HepG2 (cell line): ENCODE measurements around the gene GMEB2. TPM values are rescaled to one million over a fixed set of nuclear protein-coding genes. Genes with fewer than 3 reads are reported as not detected.
A peak's percentile ranks its signal among the peaks of the same experiment; 100 is the strongest.

ENCODE experiments used
- ARHGAP35 ChIP-seq: sonication (generic); formaldehyde crosslinking; IDR thresholded peaks from 2 replicates; pipeline ENCODE4 v1.9.0; 2022; ENCODE audit warnings: mild to moderate bottlenecking, inconsistent platforms, moderate library complexity, missing genetic modification reagents, borderline replicate concordance
- HIVEP1 ChIP-seq: sonication (generic); formaldehyde crosslinking; IDR thresholded peaks from 2 replicates; pipeline ENCODE4 v1.4.0; 2020; ENCODE audit warnings: mild to moderate bottlenecking, missing genetic modification reagents
- LRRFIP1 ChIP-seq: sonication (generic); formaldehyde crosslinking; conservative IDR thresholded peaks from 2 replicates; pipeline ENCODE4 v1.4.0; 2020; ENCODE audit warnings: missing genetic modification reagents
- NCOR1 ChIP-seq: fragments of 200-600 bp; sonication (generic); IDR thresholded peaks from 2 replicates; pipeline ENCODE4 v1.7.0; 2017; ENCODE audit warnings: antibody characterized with exemption, low read length, borderline replicate concordance
- NFE2 ChIP-seq: sonication (generic); formaldehyde crosslinking; IDR thresholded peaks from 2 replicates; pipeline ENCODE4 v1.4.0; 2020; ENCODE audit warnings: missing genetic modification reagents
- SIN3B ChIP-seq: fragments of 150-350 bp; IDR thresholded peaks from 2 replicates; pipeline ENCODE4 v1.6.1; 2014; ENCODE audit warnings: low read length
- SPEN ChIP-seq: sonication (generic); formaldehyde crosslinking; IDR thresholded peaks from 2 replicates; pipeline ENCODE4 v1.5.1; 2020; ENCODE audit warnings: low read depth, mild to moderate bottlenecking, missing genetic modification reagents
- TOPORS ChIP-seq: sonication (generic); formaldehyde crosslinking; IDR thresholded peaks from 2 replicates; pipeline ENCODE4 v1.8.0; 2023; ENCODE audit warnings: mild to moderate bottlenecking, missing genetic modification reagents
- ZNF296 ChIP-seq: sonication (generic); formaldehyde crosslinking; conservative IDR thresholded peaks from 2 replicates; pipeline ENCODE4 v1.5.0; 2020; ENCODE audit warnings: mild to moderate bottlenecking, missing genetic modification reagents
- ZNF331 ChIP-seq: sonication (generic); formaldehyde crosslinking; IDR thresholded peaks from 2 replicates; pipeline ENCODE4 v1.4.0; 2020; ENCODE audit warnings: missing genetic modification reagents
- ZNF441 ChIP-seq: sonication (generic); formaldehyde crosslinking; IDR thresholded peaks from 2 replicates; pipeline ENCODE4 v1.7.0; 2021; ENCODE audit warnings: missing genetic modification reagents, borderline replicate concordance
- ZNF484 ChIP-seq: sonication (generic); formaldehyde crosslinking; IDR thresholded peaks from 2 replicates; pipeline ENCODE4 v1.5.1; 2020; ENCODE audit warnings: mild to moderate bottlenecking, low read depth, missing genetic modification reagents, borderline replicate concordance
- polyA plus RNA-seq, 8 experiments: library from polyadenylated mRNA; depleted of rRNA in 3 of 8; stranded (reverse) in 7 of 8; unstranded in 1 of 8; fragments of >200 nt; fragmentation: Illumina TruSeq in 4 of 8; extraction: Trizol in 4 of 8; gene quantifications; 2 replicates each; pipeline versions ENCODE4 v1.2.1 to v1.2.3, GENCODE V29; 2011 to 2016; ENCODE audit warnings: low read depth in 4 of 8, missing spikeins in 1 of 8, mixed read lengths in 1 of 8; ENCODE audit not compliant: insufficient read depth in 1 of 8
- total RNA-seq, 5 experiments: library from RNA; depleted of rRNA; stranded (reverse); fragments of >200 nt; fragmentation: Illumina TruSeq; extraction: Trizol; gene quantifications; 2 replicates each; pipeline ENCODE4 v1.2.3, GENCODE V29; 2016; ENCODE audit warnings: low read depth in 1 of 5
- TF ChIP-seq, protein P1 (sequence below), 2 experiments: fragments of 450-650 bp in 1 of 2; sonication (generic) in 1 of 2; formaldehyde crosslinking in 1 of 2; IDR thresholded peaks; 2 replicates each; pipeline versions ENCODE4 v1.6.1 to v1.8.0; 2016 to 2022; ENCODE audit warnings: antibody characterized with exemption in 1 of 2, mild to moderate bottlenecking in 1 of 2, missing genetic modification reagents in 1 of 2
- TF ChIP-seq, protein P2 (sequence below): sonication (generic); formaldehyde crosslinking; IDR thresholded peaks from 2 replicates; pipeline ENCODE4 v1.5.1; 2020; ENCODE audit warnings: mild to moderate bottlenecking, moderate library complexity, missing genetic modification reagents

Gene GMEB2
- total and polyA plus RNA-seq, 2 of the 13 experiments (the other 11 are each of a cell fraction or from before 2014, with no cell fraction given): 10.6 to 12.4 TPM

- TF ChIP-seq ARHGAP35 (CRISPR knock-in tag): peak; percentile 89
- TF ChIP-seq, protein P1, sequence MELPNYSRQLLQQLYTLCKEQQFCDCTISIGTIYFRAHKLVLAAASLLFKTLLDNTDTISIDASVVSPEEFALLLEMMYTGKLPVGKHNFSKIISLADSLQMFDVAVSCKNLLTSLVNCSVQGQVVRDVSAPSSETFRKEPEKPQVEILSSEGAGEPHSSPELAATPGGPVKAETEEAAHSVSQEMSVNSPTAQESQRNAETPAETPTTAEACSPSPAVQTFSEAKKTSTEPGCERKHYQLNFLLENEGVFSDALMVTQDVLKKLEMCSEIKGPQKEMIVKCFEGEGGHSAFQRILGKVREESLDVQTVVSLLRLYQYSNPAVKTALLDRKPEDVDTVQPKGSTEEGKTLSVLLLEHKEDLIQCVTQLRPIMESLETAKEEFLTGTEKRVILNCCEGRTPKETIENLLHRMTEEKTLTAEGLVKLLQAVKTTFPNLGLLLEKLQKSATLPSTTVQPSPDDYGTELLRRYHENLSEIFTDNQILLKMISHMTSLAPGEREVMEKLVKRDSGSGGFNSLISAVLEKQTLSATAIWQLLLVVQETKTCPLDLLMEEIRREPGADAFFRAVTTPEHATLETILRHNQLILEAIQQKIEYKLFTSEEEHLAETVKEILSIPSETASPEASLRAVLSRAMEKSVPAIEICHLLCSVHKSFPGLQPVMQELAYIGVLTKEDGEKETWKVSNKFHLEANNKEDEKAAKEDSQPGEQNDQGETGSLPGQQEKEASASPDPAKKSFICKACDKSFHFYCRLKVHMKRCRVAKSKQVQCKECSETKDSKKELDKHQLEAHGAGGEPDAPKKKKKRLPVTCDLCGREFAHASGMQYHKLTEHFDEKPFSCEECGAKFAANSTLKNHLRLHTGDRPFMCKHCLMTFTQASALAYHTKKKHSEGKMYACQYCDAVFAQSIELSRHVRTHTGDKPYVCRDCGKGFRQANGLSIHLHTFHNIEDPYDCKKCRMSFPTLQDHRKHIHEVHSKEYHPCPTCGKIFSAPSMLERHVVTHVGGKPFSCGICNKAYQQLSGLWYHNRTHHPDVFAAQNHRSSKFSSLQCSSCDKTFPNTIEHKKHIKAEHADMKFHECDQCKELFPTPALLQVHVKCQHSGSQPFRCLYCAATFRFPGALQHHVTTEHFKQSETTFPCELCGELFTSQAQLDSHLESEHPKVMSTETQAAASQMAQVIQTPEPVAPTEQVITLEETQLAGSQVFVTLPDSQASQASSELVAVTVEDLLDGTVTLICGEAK (IDR thresholded peaks at IDR 0.05): no peak
- TF ChIP-seq, protein P1 (CRISPR knock-in tag; IDR thresholded peaks at IDR 0.05): no peak
- TF ChIP-seq TOPORS (CRISPR knock-in tag): no peak
- TF ChIP-seq, protein P2, sequence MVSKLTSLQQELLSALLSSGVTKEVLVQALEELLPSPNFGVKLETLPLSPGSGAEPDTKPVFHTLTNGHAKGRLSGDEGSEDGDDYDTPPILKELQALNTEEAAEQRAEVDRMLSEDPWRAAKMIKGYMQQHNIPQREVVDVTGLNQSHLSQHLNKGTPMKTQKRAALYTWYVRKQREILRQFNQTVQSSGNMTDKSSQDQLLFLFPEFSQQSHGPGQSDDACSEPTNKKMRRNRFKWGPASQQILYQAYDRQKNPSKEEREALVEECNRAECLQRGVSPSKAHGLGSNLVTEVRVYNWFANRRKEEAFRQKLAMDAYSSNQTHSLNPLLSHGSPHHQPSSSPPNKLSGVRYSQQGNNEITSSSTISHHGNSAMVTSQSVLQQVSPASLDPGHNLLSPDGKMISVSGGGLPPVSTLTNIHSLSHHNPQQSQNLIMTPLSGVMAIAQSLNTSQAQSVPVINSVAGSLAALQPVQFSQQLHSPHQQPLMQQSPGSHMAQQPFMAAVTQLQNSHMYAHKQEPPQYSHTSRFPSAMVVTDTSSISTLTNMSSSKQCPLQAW: peak; percentile 61; the same call in 1 of the 2 replicates
- TF ChIP-seq NCOR1: no peak
- peak; percentile 77; the same call in 1 of the 2 replicates for TF ChIP-seq SPEN (CRISPR knock-in tag)
- no peak for TF ChIP-seq SIN3B
- TF ChIP-seq ZNF296 (CRISPR knock-in tag): peak; percentile 89
- no peak; the same call in 1 of the 2 replicates for TF ChIP-seq ZNF441 (CRISPR knock-in tag)
- TF ChIP-seq LRRFIP1 (CRISPR knock-in tag): no peak
- TF ChIP-seq HIVEP1 (CRISPR knock-in tag): 0 out of 2 replicates have a peak, but pooled peaks have one; percentile 46
- 0 out of 2 replicates have a peak, but pooled peaks have one; percentile 44 for TF ChIP-seq NFE2 (CRISPR knock-in tag)
- TF ChIP-seq ZNF484: no peak
- TF ChIP-seq ZNF331 (CRISPR knock-in tag): no peak; the same call in 1 of the 2 replicates
These were observed 52.6 kb downstream of the GMEB2 start, which contains the start of gene HELZ2 (continued) for GRCh38 chr20:63574156-63574828.
